HEK293 (cell line): Measurements from ENCODE around the gene ELAVL3.

Source experiments
- CTCF ChIA-PET: fragments of 350-600 bp; formaldehyde crosslinking; extraction: SDS; loops from one replicate; lab custom pipeline; 2021; ENCODE audit warnings: antibody characterized with exemption; lab: Yijun Ruan, JAX
- POLR2A ChIA-PET: fragments of 300-600 bp; formaldehyde crosslinking; extraction: SDS; loops from one replicate; lab custom pipeline; 2020; ENCODE audit warnings: antibody characterized with exemption, inconsistent platforms; lab: Yijun Ruan, JAX
- H3K27ac ChIP-seq: fragments of 200-500 bp; sonication (Bioruptor generic); 2 replicates; pipeline ENCODE4 v1.5.1; 2014; ENCODE audit warnings: low read depth, low read length, control low read depth, inconsistent platforms; ENCODE audit errors: extremely low read depth
- H3K36me3 ChIP-seq, 2 experiments: fragments of 200-500 bp in 1 of 2; sonication (Bioruptor generic) in 1 of 2; 1 replicate in 1 of 2; 2 replicates in 1 of 2; pipeline ENCODE4 v1.5.1; 2014 to 2017; ENCODE audit warnings: inconsistent platforms in 2 of 2, low read length in 2 of 2; ENCODE audit not compliant: control insufficient read depth in 2 of 2, insufficient read depth in 1 of 2
- H3K4me1 ChIP-seq: fragments of 200-500 bp; sonication (Bioruptor generic); 2 replicates; pipeline ENCODE4 v1.5.1; 2014; ENCODE audit warnings: mild to moderate bottlenecking, low read length, inconsistent platforms; ENCODE audit not compliant: control insufficient read depth, insufficient read depth
- H3K4me3 ChIP-seq: 2 replicates; pipeline ENCODE4 v1.5.1; 2011; ENCODE audit warnings: low read depth, mild to moderate bottlenecking, control low read depth, low read length, moderate library complexity
- H3K9me3 ChIP-seq: fragments of 200-500 bp; sonication (Bioruptor generic); 2 replicates; pipeline ENCODE4 v1.5.1; 2014; ENCODE audit warnings: low read depth, low read length, inconsistent platforms; ENCODE audit not compliant: control insufficient read depth, insufficient read depth
- KLF1 ChIP-seq: fragments of 450-650 bp; formaldehyde crosslinking; IDR thresholded peaks from 2 replicates; pipeline ENCODE4 v1.5.1; 2016; ENCODE audit warnings: missing biosample characterization, missing genetic modification characterization
- KLF9 ChIP-seq: fragments of 450-650 bp; formaldehyde crosslinking; IDR thresholded peaks from 2 replicates; pipeline ENCODE4 v1.5.1; 2016; ENCODE audit warnings: missing biosample characterization, missing genetic modification characterization, low read depth
- OSR2 ChIP-seq: fragments of 450-650 bp; formaldehyde crosslinking; IDR thresholded peaks from 2 replicates; pipeline ENCODE4 v1.5.1; 2016; ENCODE audit warnings: missing biosample characterization, missing genetic modification characterization
- SP7 ChIP-seq: fragments of 450-650 bp; formaldehyde crosslinking; IDR thresholded peaks from 2 replicates; pipeline ENCODE4 v1.5.1; 2016; ENCODE audit warnings: missing biosample characterization, missing genetic modification characterization
- ZNF138 ChIP-seq: fragments of 450-650 bp; formaldehyde crosslinking; IDR thresholded peaks from 2 replicates; pipeline ENCODE4 v1.5.1; 2016; ENCODE audit warnings: missing biosample characterization, missing genetic modification characterization, borderline replicate concordance
- ZNF169 ChIP-seq: fragments of 450-650 bp; formaldehyde crosslinking; IDR thresholded peaks from 2 replicates; pipeline ENCODE4 v1.5.1; 2016; ENCODE audit warnings: missing biosample characterization, missing genetic modification characterization
- ZNF23 ChIP-seq: fragments of 450-650 bp; formaldehyde crosslinking; IDR thresholded peaks from 2 replicates; pipeline ENCODE4 v1.5.1; 2016; ENCODE audit warnings: missing biosample characterization, missing genetic modification characterization, borderline replicate concordance
- ZNF239 ChIP-seq: fragments of 450-650 bp; formaldehyde crosslinking; IDR thresholded peaks from 2 replicates; pipeline ENCODE4 v1.5.1; 2016; ENCODE audit warnings: missing biosample characterization, missing genetic modification characterization
- ZNF24 ChIP-seq: fragments of 450-650 bp; formaldehyde crosslinking; IDR thresholded peaks from 2 replicates; pipeline ENCODE4 v1.5.1; 2016; ENCODE audit warnings: missing biosample characterization, missing genetic modification characterization
- ZNF248 ChIP-seq: fragments of 450-650 bp; formaldehyde crosslinking; IDR thresholded peaks from 2 replicates; pipeline ENCODE4 v1.5.1; 2017; ENCODE audit warnings: missing biosample characterization, missing genetic modification characterization
- ZNF26 ChIP-seq: fragments of 450-650 bp; formaldehyde crosslinking; IDR thresholded peaks from 2 replicates; pipeline ENCODE4 v1.5.1; 2016; ENCODE audit warnings: missing biosample characterization, missing genetic modification characterization
- ZNF341 ChIP-seq: fragments of 450-650 bp; formaldehyde crosslinking; IDR thresholded peaks from 2 replicates; pipeline ENCODE4; 2016; ENCODE audit warnings: low read depth, missing biosample characterization, missing genetic modification characterization
- ZNF549 ChIP-seq: fragments of 450-650 bp; IDR thresholded peaks from 2 replicates; pipeline ENCODE4 v1.5.1; 2018; ENCODE audit warnings: missing biosample characterization, missing genetic modification characterization, mild to moderate bottlenecking, inconsistent platforms, moderate library complexity
- ZNF701 ChIP-seq: fragments of 450-650 bp; formaldehyde crosslinking; IDR thresholded peaks from 2 replicates; pipeline ENCODE4 v1.5.1; 2016; ENCODE audit warnings: missing biosample characterization, missing genetic modification characterization
- ZNF791 ChIP-seq: fragments of 450-650 bp; formaldehyde crosslinking; IDR thresholded peaks from 2 replicates; pipeline ENCODE4 v1.5.1; 2016; ENCODE audit warnings: missing biosample characterization, missing genetic modification characterization
- TF ChIP-seq, protein P1 (sequence below): fragments of 450-650 bp; formaldehyde crosslinking; IDR thresholded peaks from 2 replicates; pipeline ENCODE4 v1.5.1; 2016; ENCODE audit warnings: missing biosample characterization, missing genetic modification characterization
- TF ChIP-seq, protein P2 (sequence below): fragments of 450-650 bp; formaldehyde crosslinking; conservative IDR thresholded peaks from 2 replicates; pipeline ENCODE4 v1.5.1; 2016; ENCODE audit warnings: low read depth, missing biosample characterization, missing genetic modification characterization
- TF ChIP-seq, protein P3 (sequence below): fragments of 450-650 bp; formaldehyde crosslinking; IDR thresholded peaks from 2 replicates; pipeline ENCODE4 v1.5.1; 2016; ENCODE audit warnings: missing biosample characterization, missing genetic modification characterization
- TF ChIP-seq, protein P4 (sequence below): fragments of 450-650 bp; IDR thresholded peaks from 2 replicates; pipeline ENCODE4 v1.5.1; 2018; ENCODE audit warnings: missing biosample characterization, missing genetic modification characterization

ELAVL3 gene

GRCh38 chr19:11446271-11446651 lies 34.6 kb downstream of the ELAVL3 start:
- POLR2A ChIA-PET = interaction anchor here (1.1 to 2.0 kb wide), 5 partner anchors 11 to 152 kb away, joined by 3 to 8 read pairs (median 5); partner anchors contain the start of genes EPOR, ODAD3, PRKCSH and SWSAP1
- no peak overlapping the region for H3K4me3 ChIP-seq
- no peaks in the 10 kb centered on the region for H3K9me3 ChIP-seq
- H3K27ac ChIP-seq = no peak overlapping the region
- peaks cover 25 to 85% of the 10 kb centered on the region in 2 experiments; a peak in 2 of 3 replicates for H3K36me3 ChIP-seq
- no peak for TF ChIP-seq SP7 (tag by site-specific recombination)
- no peak for TF ChIP-seq ZNF701
- TF ChIP-seq, protein P1, sequence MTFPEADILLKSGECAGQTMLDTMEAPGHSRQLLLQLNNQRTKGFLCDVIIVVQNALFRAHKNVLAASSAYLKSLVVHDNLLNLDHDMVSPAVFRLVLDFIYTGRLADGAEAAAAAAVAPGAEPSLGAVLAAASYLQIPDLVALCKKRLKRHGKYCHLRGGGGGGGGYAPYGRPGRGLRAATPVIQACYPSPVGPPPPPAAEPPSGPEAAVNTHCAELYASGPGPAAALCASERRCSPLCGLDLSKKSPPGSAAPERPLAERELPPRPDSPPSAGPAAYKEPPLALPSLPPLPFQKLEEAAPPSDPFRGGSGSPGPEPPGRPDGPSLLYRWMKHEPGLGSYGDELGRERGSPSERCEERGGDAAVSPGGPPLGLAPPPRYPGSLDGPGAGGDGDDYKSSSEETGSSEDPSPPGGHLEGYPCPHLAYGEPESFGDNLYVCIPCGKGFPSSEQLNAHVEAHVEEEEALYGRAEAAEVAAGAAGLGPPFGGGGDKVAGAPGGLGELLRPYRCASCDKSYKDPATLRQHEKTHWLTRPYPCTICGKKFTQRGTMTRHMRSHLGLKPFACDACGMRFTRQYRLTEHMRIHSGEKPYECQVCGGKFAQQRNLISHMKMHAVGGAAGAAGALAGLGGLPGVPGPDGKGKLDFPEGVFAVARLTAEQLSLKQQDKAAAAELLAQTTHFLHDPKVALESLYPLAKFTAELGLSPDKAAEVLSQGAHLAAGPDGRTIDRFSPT (tag by site-specific recombination) = no peak
- no peak for TF ChIP-seq ZNF169 (tag by site-specific recombination)
- TF ChIP-seq ZNF23 = no peak
- TF ChIP-seq, protein P2, sequence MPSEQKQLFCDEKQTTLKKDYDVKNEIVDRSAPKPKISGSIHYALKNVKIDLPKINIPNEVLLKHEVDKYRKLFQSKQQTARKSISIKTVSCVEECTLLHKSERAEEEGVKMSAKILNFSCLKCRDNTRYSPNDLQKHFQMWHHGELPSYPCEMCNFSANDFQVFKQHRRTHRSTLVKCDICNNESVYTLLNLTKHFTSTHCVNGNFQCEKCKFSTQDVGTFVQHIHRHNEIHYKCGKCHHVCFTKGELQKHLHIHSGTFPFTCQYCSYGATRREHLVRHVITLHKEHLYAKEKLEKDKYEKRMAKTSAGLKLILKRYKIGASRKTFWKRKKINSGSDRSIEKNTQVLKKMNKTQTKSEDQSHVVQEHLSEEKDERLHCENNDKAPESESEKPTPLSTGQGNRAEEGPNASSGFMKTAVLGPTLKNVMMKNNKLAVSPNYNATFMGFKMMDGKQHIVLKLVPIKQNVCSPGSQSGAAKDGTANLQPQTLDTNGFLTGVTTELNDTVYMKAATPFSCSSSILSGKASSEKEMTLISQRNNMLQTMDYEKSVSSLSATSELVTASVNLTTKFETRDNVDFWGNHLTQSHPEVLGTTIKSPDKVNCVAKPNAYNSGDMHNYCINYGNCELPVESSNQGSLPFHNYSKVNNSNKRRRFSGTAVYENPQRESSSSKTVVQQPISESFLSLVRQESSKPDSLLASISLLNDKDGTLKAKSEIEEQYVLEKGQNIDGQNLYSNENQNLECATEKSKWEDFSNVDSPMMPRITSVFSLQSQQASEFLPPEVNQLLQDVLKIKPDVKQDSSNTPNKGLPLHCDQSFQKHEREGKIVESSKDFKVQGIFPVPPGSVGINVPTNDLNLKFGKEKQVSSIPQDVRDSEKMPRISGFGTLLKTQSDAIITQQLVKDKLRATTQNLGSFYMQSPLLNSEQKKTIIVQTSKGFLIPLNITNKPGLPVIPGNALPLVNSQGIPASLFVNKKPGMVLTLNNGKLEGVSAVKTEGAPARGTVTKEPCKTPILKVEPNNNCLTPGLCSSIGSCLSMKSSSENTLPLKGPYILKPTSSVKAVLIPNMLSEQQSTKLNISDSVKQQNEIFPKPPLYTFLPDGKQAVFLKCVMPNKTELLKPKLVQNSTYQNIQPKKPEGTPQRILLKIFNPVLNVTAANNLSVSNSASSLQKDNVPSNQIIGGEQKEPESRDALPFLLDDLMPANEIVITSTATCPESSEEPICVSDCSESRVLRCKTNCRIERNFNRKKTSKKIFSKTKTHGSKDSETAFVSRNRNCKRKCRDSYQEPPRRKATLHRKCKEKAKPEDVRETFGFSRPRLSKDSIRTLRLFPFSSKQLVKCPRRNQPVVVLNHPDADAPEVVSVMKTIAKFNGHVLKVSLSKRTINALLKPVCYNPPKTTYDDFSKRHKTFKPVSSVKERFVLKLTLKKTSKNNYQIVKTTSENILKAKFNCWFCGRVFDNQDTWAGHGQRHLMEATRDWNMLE (tag by site-specific recombination) = no peak
- TF ChIP-seq ZNF549 = no peak
- TF ChIP-seq ZNF24 = no peak
- no peak for TF ChIP-seq OSR2
- no peak for TF ChIP-seq ZNF239 (tag by site-specific recombination)
- TF ChIP-seq, protein P3, sequence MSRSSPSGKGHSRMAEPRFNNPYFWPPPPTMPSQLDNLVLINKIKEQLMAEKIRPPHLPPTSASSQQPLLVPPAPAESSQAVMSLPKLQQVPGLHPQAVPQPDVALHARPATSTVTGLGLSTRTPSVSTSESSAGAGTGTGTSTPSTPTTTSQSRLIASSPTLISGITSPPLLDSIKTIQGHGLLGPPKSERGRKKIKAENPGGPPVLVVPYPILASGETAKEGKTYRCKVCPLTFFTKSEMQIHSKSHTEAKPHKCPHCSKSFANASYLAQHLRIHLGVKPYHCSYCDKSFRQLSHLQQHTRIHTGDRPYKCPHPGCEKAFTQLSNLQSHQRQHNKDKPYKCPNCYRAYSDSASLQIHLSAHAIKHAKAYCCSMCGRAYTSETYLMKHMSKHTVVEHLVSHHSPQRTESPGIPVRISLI (tag by site-specific recombination) = no peak
- TF ChIP-seq, protein P4, sequence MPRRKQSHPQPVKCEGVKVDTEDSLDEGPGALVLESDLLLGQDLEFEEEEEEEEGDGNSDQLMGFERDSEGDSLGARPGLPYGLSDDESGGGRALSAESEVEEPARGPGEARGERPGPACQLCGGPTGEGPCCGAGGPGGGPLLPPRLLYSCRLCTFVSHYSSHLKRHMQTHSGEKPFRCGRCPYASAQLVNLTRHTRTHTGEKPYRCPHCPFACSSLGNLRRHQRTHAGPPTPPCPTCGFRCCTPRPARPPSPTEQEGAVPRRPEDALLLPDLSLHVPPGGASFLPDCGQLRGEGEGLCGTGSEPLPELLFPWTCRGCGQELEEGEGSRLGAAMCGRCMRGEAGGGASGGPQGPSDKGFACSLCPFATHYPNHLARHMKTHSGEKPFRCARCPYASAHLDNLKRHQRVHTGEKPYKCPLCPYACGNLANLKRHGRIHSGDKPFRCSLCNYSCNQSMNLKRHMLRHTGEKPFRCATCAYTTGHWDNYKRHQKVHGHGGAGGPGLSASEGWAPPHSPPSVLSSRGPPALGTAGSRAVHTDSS = no peak
- H3K4me1 ChIP-seq = no peaks in the 10 kb centered on the region
- CTCF ChIA-PET = interaction anchor here (0.6 to 2.1 kb wide), 12 partner anchors 9 to 203 kb away, joined by 3 to 10 read pairs (median 4); partner anchors contain the start of genes CCDC159, EPOR and TMEM205

- Histone ChIP-seq H3K36me3 (peaks cover 21 to 84% of the 10 kb centered on the region in 2 experiments; a peak in 2 of 3 replicates), H3K4me1 (no peaks in the 10 kb centered on the region), H3K9me3 (no peaks in the 10 kb centered on the region), H3K27ac (no peak overlapping the region), H3K4me3 (no peak overlapping the region)
- POLR2A ChIA-PET = interaction anchor here (0.6 to 2.0 kb wide), 6 partner anchors 10 to 151 kb away, joined by 3 to 8 read pairs (median 6); partner anchors contain the start of genes EPOR, ODAD3 and PRKCSH
- CTCF ChIA-PET = interaction anchor here (1.0 to 2.1 kb wide), 7 partner anchors 11 to 151 kb away, joined by 3 to 10 read pairs (median 5); partner anchors contain the start of genes CCDC159, EPOR and TMEM205
- TF ChIP-seq ZNF248 (tag by site-specific recombination) (no peak), ZNF26 (tag by site-specific recombination) (no peak), ZNF791 (tag by site-specific recombination) (no peak), ZNF138 (tag by site-specific recombination) (no peak), ZNF341 (tag by site-specific recombination) (no peak), KLF1 (tag by site-specific recombination) (no peak), KLF9 (no peak)
Observed at GRCh38 chr19:11445141-11445540, 35.7 kb downstream of the ELAVL3 start.
